Measurements from ENCODE around the gene MEF2C.
"Not testable (repeated sequence)": the region's sequence is repeated elsewhere in the genome, so short reads cannot be mapped to it uniquely, and the experiment has no call there.

MEF2C gene

DNA sequence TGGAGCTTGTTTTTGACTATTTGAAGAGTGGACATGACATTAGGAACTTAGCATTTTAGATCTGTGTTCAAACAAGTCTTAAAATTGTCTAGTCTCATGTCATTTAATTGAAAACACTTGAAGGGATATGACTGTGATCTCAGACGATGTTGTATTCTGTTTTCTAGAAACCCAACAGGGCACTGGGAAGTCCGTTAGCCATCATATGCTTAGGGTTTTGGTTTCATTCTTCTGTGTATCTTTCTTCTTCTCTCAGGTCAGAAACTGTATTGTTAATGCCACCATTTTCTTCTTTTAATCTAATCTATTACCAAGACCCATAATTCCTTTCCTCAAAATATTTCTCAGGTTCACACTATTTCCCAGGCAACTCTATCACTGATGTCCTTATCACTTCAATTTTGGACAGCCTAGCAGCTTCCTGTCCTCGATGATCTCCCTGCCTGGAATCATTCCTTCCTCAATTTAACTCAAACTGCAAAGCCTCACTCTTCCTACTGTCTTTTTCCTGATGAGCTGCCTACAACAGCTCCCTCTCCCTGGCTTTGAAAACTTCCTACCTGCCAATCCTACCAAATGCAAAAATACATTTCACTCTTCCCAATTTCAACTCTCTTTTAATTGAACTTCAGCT, 77.7 kb downstream of the MEF2C start:
- no peak overlapping the region for H3K4me3 ChIP-seq (ENCODE audit: low read depth, low read length)

DNA sequence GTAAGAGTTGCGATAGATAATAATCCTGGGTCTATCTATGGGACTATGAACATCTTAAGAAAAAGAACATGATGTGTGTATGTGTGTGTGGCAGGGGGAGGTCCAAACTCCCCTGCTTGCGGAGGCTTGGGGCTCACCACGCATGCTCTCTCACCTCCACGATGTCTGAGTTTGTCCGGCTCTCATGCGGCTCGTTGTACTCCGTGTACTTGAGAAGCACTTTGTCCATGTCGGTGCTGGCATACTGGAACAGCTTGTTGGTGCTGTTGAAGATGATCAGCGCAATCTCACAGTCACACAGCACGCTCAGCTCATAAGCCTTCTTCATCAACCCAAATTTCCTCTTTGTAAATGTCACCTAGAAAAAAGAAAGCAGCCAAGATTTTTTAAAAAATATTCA, 78.5 kb downstream of the MEF2C start:
- no peak overlapping the region for H3K4me3 ChIP-seq (ENCODE audit: low read depth, low read length)

DNA sequence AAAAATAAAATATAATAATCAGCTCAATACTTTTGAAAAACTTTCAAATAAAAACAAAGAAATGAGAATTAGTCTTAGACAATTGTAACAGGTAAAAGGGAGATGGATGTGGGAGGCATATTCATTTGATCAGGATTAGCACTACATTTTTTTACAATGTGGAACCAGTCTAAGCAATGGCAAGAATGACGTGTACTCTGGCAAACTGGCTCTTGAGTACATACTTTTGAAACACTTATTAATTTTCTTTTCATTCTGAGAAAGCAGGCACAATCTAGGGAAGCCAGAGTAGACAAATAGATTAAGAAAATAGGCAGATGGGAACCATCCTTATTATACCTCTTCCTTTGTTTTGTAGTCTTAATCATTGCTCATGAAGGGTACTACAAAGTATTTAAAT, 79.7 kb downstream of the MEF2C start:
- H3K4me3 ChIP-seq (ENCODE audit: low read depth, low read length) = no peak overlapping the region

DNA sequence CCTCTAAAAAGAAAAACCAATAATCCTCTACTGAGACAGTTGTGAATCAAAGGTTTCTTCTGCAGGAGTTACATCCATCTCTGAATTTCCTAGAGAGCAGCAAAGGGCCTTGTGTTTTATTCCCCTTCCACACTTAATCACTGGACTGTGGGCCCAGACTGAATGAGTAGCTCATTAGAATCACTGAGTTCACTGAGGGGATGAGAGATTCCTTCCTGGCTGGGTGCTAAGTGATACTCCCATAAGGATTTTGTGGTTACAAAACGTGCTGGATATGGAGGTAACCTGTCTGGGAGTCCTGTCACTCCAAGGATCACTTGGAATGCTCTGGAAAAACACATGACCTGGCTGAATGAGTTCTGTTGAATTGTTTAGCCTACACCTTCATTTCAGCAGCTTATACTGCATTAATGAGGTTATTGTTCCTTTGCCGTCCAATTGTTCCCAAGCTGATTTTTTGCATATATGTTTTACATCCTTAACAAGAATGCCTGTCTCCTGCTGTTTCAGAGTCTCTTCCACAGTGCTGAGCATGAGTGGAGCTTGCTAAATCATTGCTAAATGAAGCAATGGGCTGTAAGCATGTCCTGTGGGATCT, 82.9 kb downstream of the MEF2C start:
- no peak overlapping the region for H3K4me3 ChIP-seq (ENCODE audit: low read depth, low read length)

DNA sequence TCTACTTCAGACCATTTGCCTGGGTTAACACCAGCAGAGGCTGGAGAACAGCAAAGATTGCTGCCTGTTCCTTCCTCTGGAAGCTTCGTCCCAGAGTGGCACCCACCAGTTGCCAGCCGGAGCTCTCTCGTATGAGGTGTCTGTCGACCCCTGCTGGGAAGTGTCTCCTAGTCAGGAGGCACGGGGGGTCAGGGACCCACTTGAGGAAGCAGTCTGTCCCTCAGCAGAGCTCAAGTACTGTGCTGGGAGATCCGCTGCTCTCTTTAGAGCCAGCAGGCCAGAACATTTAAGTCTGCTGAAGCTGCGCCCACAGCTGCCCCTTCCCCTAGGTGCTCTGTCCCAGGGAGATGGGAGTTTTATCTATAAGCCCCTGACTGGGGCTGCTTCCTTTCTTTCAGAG, 84.1 kb downstream of the MEF2C start:
- H3K4me3 ChIP-seq (ENCODE audit: low read depth, low read length) = not testable (repeated sequence)

DNA sequence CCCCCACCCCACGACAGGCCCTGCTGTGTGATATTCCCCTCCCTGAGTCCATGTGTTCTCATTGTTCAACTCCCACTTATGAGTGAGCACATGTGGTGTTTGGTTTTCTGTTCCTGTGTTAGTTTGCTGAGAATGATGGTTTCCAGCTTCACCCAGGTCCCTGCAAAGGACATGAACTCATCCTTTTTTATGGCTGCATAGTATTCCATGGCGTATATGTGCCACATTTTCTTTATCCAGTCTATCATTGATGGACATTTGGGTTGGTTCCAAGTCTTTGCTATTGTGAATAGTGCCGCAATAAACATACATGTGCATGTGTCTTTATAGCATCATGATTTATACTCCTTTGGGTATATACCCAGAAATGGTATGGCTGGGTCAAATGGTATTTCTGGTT, 89.2 kb downstream of the MEF2C start:
- H3K4me3 ChIP-seq (ENCODE audit: low read depth, low read length) = not testable (repeated sequence)

DNA sequence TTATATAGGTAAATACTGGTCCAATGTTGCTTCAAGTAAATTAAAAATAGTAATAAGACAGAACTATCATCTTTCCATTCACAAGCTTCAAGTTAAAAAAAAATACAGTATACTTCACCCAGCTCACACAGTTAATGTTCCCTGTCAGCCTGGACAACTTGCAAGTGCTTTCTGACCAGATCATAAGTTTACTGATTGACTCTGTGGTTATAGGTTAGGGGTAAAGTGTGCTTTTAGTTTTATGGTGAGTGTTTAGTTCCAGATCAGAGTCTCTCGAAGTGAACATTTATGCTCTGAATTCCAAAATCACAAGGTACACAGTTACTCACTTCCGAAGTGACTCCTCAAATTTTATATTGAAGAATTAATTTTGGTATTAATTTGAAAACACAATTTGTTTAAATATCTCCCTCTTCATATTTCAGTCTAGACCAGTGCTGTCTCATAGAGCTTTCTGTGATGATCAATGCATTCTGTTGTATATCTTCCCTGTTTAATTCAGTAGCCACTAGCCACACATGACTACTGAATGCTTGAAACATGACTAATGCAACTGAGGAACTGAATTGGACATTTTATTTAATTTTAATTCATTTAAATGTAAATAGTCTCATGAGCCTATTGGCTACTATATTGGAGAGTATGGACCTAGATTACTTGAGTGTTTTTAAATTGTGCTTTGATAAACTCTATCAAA, 90.7 kb downstream of the MEF2C start:
- no peak overlapping the region for H3K4me3 ChIP-seq (ENCODE audit: low read depth, low read length)

DNA sequence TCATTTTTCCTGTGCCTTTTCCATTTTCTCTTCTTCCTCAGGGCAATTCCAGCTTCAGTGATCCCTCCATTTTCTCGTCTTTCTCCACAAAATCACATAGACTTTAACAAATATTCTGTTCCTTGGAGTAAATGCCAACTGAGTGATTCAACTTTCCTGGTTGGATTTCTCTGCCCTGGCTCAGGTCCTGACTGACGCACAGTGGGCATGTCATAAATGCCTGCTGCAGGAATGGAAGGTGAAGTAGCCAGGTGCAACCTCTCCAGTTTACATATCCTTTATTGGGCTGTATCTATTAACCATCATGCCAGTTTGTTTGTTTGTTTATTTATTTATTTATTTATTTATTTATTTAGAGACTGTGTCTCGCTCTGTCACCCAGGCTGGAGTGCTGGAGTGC, 95.1 kb downstream of the MEF2C start:
- no peak overlapping the region for H3K4me3 ChIP-seq (ENCODE audit: low read depth, low read length)

DNA sequence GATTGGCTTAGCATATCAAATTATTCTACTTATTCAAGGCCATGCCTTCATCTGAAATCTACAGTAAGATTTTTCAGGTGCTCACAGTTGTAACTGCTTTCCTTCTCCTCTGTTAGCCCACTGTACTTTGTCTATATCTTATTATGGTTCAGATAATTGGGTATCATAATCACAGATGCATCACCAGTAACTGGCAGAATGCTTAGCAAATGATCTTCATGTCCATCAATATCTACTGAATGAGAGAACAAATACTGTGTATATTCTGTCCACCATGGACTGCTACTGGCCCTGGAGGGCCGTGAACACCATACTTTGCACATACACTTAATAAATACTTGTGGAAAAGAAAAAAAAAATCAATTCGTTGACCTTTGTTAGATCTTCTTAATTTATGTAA, 96.2 kb downstream of the MEF2C start:
- H3K4me3 ChIP-seq (ENCODE audit: low read depth, low read length) = no peak overlapping the region

DNA sequence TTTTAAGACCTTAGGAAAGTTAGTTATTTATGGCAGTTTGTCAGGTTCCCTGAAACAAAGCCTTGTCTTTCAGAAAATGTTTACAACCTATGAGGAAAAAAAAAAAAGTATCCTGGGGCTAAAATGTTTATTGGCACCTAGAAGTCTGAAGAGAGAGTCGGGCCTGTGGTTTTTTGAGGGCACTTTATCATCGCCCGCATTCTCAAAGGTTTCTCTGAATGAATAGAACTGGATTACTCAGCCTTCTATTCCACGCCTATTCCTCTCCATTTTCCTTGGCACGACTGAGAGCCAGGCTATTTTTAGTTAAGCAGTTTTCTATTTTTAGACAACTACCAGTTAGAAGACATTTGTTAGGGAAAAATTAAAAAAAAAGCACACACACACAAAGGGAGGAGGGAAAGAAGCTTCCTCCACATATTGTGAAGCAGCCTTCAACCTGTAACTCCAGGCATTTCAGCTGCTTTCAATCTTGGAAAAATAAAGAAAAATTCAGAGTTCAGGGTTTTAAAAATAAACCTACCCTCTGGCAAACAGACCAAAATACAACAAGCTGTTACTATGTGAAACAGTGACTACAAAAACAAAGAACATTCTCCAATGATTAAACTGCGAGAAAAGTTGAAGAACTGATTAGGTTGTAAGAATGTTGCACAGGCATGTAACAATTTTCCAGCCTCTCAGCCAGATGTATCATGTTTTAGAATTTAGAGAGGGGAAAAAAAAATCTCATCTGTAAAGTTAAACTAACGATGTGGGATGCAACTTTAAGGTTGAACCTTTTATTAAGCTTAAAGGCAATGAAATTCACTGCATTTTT, 97.0 kb downstream of the MEF2C start:
- no peak overlapping the region for H3K4me3 ChIP-seq (ENCODE audit: low read depth, low read length)

DNA sequence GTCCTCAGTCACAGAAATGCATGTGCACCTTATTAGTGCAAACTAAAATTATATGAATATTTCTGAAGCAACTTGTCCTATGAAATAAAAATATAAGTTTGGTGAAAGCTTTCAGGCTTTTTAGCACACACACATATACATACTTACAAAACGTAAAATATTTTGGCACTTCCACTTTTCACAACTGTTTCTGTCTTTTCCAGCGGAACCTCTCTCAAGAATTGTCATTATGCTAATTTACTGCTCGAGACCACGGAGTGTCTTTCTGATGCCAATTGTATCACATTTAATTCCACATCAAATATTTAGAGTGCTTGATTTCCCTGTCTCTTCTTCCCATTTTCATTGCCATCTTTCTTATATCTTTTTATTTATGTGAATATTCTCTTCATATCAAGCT, 100.4 kb downstream of the MEF2C start:
- H3K4me3 ChIP-seq (ENCODE audit: low read depth, low read length) = no peak overlapping the region

DNA sequence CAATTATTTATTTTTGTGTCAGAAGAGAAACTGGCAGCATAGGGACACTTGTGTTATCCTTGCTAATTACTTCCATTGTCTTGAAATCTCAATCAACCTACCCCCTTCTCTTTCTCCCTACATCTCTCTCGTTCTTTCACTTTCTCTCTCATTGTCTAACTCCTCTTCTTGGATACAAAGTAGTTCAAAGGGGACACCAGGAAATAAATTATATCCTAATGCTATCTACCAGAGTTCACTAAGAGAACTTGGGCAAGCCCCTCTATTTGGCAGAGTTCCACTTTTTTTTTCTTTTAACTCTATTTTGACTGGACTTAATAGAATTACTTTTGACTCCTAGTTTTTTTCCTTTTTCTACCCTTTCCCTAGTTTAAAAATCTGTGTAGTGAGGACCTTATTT, 102.2 kb downstream of the MEF2C start:
- H3K4me3 ChIP-seq (ENCODE audit: low read depth, low read length) = no peak overlapping the region

DNA sequence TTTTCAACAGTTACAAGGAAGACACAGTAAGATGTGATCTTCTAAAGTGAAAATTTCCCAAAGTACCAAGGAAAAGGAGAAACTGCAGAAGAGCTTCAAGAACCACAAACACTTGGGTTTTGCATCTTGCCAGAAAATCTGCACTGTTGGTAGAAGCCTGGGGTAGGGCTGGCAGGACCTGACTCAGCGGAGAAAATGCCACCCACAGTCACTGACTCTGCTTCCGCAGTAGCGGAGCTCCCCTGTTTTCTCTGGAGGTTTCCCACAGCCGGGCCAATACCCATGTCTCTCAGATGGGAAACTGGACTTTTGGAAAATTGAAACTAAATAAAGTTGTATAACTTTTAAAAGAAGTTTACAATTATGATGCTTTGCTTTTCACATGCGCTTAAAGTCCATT, 104.2 kb downstream of the MEF2C start:
- no peak overlapping the region for H3K4me3 ChIP-seq (ENCODE audit: low read depth, low read length)

DNA sequence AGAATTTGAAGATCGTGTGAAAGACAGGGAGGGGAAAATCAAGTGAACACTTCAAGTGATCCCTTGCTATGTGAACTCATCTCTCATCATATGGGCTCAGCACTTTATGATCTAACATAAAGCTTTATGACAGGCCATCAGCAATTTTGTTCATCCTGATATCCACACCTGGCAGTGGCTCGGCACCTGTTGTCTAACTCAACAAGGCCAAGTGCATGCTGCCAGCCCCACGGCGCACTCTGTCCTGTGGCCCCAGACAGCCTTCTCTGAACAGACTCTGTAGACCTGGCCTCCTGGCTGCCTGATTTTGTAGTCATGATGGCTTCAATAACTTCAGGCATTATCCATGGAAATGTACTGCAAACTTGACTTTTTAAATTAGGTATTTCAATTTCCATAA, 106.3 kb downstream of the MEF2C start:
- no peak overlapping the region for H3K4me3 ChIP-seq (ENCODE audit: low read depth, low read length)

DNA sequence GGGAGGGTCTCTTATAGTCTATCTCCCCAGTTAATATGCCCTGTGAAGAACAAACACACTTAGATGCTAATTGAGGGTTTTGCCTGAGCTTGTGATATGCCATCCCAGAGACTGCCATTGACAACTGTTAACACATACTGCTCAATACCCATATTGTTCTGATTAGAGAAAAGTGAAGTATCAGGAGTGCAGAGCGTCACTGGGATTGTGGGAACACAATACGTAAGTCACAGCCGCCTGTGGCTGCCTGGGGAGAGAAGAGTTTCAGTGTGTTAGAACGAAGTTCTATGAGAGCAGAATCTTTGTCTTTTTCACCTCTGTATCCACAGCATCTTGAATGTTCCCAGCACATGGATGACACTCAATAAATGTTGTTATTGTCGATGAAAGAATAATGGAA, 110.2 kb downstream of the MEF2C start:
- no peak overlapping the region for H3K4me3 ChIP-seq (ENCODE audit: low read depth, low read length)

DNA sequence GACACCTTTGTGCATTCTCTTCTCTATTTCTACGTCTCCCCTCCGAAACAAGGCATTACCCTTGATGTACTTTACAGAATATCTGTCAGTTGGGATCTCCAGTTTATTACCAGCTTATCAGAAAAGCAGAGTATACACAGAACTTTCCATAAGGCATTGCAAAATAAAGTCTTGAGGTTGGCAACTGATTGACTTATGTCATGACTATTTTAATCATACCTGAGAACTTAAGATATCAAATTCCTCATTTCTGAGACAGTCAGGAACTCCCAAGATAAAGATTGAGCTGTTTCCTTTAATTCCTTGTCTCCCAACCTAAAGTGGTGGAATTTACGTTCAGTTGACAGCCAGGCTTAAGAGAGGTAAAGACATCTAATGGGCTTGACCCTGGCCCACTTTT, 110.9 kb downstream of the MEF2C start:
- no peak overlapping the region for H3K4me3 ChIP-seq (ENCODE audit: low read depth, low read length)

DNA sequence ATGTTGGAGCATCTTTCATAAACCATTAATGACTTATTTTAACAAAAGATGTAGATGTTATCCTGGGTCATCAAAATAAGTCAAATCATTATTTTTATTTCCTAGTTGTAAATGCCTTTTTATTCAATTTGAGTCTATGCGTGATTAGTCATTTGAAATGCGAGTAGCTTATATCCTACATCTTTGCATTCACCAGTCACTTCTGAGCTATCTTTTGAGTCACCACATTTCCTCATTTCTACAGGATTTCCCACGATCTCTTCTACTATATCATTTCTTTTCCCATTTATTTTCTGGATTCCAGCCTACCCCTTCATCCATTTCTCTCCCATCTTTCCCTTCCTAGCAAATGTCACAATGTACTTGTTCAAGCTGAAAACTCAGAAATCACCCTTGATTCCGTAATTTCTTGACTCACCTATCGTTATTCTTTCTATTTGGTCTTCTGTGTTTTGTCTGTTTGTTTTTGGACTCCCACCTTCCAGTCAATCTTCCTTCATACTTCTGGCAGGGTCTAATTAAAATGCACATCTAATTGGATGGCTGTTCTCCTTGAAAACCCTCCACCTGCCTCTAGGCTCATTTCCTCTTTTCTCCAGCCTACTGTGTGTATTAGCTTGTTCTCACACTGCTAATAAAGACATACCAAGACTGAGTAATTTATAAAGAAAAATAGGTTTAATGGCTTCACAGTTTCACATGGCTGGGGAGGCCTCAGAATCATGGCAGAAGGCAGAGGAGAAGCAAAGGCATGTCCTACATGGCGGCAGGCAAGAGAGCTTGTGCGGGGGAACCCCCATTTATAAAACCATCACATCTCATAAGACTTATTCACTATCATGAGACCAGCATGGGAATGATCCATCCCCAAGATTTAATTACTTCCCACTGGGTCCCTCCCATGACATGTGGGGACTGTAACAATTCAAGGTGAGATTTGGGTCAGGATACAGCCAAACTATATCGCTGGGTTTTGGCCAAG, 112.4 kb downstream of the MEF2C start:
- H3K4me3 ChIP-seq (ENCODE audit: low read depth, low read length) = no peak overlapping the region

DNA sequence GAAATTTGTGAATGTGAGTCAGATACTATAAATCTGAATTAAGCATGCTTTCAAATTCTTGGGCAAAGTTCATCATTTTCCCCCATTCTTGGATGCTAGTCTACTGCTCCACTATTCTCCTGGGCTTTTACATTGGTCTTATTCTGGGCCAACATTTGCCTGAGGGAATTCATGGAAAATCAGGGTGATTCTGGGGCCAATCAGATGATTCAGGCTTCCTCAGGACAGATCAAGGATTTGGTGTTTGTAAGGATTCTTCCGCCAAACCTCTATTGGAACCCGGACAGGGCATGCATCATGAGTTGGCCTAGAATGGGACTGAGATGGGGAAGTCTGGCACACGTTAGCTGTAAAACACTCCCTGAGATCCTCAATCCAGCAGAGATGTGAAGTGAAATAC, 113.8 kb downstream of the MEF2C start:
- H3K4me3 ChIP-seq (ENCODE audit: low read depth, low read length) = no peak overlapping the region

DNA sequence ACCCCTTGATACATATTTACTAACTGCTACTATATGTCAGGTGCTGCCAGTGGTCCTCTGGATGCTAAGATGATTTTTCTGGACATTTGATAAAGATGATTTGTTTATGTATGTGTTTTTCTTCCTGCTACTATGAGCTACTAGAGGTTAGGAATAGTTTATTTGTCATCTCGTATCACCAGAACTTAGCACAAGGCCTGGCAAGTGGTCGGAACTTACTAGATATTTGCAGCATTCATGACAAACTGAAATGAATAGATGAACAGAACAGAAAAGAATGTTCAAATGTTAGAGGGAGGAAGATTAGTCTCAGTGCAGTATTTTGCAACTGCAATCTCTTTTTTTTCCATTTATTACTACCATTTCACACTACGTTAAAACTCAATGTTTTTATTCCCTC, 114.6 kb downstream of the MEF2C start:
- H3K4me3 ChIP-seq (ENCODE audit: low read depth, low read length) = no peak overlapping the region

DNA sequence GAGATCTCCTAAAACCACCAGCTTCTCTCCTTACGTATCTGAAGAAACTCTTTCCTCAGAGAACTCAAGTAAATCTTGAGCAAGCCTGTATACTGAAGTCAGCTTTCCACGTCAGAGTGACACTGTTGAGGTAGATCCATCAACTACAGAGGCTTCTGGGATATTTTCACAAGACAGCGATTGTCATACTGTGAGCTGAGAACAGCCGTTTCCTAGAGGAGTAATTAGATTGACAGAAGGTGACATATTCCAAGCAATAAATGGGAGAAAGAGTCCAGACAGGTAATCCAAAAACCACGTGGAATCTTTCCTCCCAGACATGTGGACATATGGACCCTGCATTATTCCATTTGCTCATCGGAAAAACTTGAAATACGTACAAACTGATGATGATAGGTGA, 117.2 kb downstream of the MEF2C start:
- no peak overlapping the region for H3K4me3 ChIP-seq (ENCODE audit: low read depth, low read length)

DNA sequence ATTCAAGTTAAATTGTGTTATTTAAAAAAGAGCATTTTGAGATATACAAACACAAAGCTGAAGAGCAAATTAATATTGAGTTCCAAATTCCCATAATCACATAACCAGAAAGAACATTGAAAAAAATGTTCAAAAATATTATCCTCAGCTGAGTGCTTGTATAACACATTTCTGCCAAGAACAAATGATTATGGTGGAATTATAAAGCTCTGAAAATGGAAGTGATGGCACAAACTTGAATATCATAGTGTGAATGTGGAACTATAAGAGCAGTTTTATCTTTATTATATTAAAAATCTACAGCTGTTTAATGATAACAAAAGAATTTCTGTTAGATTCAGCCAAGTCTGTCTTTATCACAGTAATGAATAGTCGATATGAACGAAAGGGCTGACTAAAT, 117.8 kb downstream of the MEF2C start:
- H3K4me3 ChIP-seq (ENCODE audit: low read depth, low read length) = no peak overlapping the region
